GM12874 (cell line): ENCODE data around the gene TMEM184A.

ENCODE experiments used
- TF ChIP-seq, protein P1 (sequence below): IDR thresholded peaks from 2 replicates; pipeline ENCODE4 v1.5.1; 2011; ENCODE audit warnings: low read depth, mild to moderate bottlenecking, control low read depth, low read length, moderate library complexity; ENCODE audit not compliant: insufficient read depth

The TMEM184A gene

DNA sequence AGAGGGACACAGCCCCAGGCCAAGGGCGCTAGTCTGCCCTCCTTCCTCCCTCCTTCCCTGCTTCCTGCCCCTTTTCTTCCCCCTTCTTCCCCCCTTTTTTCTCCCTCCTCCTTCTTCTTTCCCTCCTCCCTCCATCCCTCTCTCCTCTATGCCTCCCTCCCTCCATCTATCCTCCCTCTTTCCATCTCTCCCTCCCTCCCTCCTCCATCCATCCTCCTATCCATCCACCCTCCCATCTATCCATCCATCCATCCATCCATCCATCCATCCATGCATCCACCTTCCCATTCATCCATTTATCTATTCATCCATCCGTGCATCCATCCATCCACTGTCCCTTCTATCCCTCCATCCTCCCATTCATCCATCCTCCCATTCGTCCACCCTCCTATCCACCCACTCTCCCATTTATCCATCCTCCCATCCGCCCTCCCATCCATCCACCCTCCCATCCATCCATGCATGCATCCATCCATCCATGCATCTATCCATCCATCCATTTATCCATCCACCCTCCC lies 38.0 kb upstream of the TMEM184A start:
- TF ChIP-seq, protein P1, sequence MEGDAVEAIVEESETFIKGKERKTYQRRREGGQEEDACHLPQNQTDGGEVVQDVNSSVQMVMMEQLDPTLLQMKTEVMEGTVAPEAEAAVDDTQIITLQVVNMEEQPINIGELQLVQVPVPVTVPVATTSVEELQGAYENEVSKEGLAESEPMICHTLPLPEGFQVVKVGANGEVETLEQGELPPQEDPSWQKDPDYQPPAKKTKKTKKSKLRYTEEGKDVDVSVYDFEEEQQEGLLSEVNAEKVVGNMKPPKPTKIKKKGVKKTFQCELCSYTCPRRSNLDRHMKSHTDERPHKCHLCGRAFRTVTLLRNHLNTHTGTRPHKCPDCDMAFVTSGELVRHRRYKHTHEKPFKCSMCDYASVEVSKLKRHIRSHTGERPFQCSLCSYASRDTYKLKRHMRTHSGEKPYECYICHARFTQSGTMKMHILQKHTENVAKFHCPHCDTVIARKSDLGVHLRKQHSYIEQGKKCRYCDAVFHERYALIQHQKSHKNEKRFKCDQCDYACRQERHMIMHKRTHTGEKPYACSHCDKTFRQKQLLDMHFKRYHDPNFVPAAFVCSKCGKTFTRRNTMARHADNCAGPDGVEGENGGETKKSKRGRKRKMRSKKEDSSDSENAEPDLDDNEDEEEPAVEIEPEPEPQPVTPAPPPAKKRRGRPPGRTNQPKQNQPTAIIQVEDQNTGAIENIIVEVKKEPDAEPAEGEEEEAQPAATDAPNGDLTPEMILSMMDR: no peak

DNA sequence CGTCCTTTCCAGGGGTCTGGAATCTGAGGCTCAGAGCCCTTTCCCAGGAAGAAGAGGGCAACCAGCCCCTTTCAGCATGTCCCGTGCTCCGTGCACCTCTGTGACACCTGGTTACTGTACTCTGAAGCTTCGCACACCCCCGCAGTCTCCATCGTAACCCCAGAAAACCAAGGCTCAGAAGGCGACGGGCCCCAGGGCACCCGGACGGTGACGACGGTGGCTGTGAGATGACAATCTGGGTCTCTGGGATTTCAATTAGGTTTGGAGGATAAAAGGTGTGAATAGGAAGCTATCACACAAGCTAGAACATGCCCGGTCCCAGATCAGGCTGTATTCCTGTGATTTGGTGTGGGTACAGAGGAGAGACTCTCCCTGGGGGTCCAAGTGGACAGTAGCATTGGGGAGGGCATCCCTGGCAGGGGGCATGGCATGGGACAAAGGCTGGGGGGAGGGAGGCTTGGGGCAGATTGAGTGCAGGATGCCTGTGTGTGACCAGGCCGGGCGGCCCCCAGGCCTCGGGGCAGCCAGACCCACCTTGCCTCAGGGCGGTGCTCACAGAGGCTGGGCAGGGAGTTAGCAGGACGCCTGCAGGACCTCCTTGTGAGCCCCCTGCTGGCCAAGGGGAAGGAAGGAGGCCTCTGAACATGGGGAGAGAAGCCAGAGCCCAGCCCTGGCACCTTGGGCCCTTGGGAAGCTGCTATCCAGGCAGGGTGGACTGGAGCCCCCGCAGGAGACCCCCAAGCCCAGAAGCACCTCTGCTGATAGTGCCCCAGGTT lies 37.3 kb upstream of the TMEM184A start:
- TF ChIP-seq, protein P1: peak; percentile 63

DNA sequence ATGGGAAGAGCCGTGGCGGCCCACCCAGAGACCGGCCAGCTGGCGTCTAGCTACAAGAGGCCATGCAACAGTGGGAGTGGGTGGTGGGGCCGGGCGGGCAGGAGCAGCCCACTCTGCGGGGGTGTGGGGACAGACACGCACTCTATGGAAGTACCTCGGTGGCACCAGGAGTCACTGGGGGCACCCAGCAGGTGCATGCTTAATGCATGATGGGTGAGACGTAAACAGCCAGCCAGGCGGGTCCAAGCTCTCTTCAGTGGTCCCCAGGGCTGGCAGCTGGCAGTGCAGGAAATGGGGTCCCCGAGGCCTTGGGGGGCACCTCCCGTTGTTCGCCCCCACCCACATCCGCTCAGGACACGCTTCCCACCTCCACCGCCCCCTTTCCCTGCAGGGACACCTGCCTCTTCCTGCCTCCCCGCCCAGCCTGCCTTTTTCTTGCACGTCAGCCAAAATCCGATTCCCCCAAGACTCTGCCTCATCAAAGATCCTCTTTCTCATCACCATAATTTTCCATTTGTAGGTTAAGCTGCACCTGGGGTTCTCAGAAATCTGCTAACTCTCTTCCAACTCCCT lies 36.4 kb upstream of the TMEM184A start:
- TF ChIP-seq, protein P1: no peak

DNA sequence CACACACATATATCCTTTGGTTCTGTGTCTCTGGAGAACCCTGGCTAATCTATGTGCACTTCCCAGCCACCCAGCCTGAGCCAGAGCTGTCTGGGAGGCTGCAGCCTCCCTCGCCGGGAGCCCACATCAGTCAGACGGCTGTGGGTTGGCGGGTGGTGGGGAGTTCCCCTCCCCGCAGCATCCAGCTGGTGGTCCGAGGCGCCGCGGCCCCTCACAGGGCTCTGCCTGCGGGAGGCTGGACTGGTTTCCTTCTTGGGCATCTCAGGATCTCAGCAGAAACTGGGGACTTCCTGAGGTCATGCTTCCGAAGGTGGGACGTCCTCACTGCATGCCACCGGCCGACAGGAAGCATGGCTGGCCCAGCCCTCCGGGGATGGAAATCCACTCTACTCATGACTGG lies 35.9 kb upstream of the TMEM184A start:
- TF ChIP-seq, protein P1: no peak

DNA sequence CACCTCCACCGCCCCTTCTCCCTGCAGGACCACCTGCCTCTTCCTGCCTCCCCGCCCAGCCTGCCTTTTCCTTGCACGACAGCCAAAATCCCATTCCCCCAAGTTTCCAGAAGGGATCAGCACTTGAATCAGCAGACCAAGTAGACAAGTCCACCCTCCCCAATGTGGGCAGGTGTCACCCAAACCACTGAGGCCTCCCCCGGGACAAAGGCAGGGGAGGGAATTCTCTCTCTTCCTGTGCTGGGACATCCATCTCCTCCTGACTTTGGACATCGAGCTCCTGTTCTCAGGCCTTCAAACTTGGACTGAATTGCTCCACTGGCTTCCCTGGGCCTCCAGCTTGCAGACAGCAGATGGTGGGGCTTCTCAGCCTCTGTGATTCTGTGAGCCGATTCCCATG lies 35.4 kb upstream of the TMEM184A start:
- TF ChIP-seq, protein P1: no peak

DNA sequence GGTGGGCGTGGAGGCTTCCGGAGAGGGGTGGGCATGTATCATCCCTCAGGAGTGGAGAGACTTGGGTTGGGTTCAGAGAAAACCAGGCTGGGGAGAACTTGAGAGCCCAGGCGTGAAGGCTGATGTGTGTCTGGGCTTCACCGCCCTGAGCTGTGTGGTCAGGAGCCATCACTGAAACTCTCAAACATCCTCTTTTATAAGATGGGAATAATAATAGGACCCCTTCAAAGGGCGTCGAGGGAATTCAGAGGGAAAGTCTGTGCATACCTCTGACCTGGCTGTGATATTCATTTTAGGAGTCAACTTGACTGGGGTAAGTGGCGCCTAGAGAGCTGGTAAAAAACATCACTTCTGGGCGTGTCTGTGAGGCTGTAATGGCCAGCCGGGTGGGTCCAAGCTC lies 34.9 kb upstream of the TMEM184A start:
- TF ChIP-seq, protein P1: no peak

DNA sequence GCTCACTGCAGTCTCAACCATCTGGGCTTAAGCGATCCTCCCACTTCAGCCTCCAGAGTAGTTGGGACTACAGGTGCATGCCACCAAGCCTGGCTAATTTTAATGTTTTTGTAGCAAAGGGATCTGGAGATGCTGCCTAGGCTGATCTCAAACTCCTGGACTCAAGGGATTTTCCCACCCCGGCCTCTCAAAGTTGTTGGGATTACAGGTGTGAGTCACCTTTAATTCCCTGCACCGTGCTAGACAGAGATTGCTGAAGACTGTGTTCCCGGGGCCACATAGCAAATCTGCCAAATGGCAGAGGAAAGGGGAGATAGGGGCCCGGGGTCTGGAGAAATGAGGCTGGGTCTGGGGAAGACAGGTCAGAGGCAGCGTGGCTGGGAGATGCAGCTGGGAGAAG lies 34.5 kb upstream of the TMEM184A start:
- TF ChIP-seq, protein P1: no peak
